ENCODE measurements around the gene HDC. TPM values are rescaled to one million over a fixed set of nuclear protein-coding genes. Genes with fewer than 3 reads are reported as not detected.

HDC gene
- polyA plus RNA-seq, 1 donor (not counting 4 experiments of a cell fraction or from before 2014, with no cell fraction given): not detected

DNA sequence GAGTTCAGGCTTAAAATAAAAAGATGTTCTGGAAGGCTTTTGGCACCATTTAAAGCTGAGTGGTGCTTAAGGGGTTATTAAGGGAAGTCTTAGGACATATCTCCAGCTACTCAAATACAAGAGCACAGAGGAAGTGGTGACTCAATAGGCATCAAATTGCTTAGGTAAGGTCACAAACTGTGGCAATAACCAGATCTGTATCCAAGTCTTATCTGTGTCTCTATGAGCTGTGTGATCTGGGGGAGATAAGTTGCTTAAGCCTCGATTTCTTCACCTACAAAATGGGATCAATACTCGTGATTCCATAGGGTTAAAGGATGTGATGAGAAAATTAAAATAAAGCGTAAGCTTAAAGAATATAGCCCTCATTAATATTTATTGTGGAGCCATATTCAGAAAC is 7.6 kb downstream of the HDC start:
- dilution Hi-C loops (cut with MboI; ENCODE audit: extremely low pct_ligation_motif_present, low sequenced_read_pairs): no loop called here
- H3K9me1 ChIP-seq (ENCODE audit: control insufficient read depth, extremely low read depth, insufficient read depth, low read length): no peaks in the 10 kb centered on the region
- H3K9me3 ChIP-seq (ENCODE audit: control insufficient read depth, low read depth, low read length): no peaks in the 10 kb centered on the region
- H3K27ac ChIP-seq (ENCODE audit: control insufficient read depth, insufficient read depth, low read length): no peak overlapping the region
- no peaks in the 10 kb centered on the region for H4K20me1 ChIP-seq (ENCODE audit: control insufficient read depth, extremely low read depth, insufficient read depth, low read length)
- H3K9ac ChIP-seq (ENCODE audit: control insufficient read depth, extremely low read depth, insufficient read depth, low read length): no peak overlapping the region
- TF ChIP-seq, protein P1, sequence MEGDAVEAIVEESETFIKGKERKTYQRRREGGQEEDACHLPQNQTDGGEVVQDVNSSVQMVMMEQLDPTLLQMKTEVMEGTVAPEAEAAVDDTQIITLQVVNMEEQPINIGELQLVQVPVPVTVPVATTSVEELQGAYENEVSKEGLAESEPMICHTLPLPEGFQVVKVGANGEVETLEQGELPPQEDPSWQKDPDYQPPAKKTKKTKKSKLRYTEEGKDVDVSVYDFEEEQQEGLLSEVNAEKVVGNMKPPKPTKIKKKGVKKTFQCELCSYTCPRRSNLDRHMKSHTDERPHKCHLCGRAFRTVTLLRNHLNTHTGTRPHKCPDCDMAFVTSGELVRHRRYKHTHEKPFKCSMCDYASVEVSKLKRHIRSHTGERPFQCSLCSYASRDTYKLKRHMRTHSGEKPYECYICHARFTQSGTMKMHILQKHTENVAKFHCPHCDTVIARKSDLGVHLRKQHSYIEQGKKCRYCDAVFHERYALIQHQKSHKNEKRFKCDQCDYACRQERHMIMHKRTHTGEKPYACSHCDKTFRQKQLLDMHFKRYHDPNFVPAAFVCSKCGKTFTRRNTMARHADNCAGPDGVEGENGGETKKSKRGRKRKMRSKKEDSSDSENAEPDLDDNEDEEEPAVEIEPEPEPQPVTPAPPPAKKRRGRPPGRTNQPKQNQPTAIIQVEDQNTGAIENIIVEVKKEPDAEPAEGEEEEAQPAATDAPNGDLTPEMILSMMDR (optimal IDR thresholded peaks at IDR 0.05 in 1 of 3, IDR thresholded peaks at IDR 0.05 in 1 of 3, conservative IDR thresholded peaks at IDR 0.05 in 1 of 3; ENCODE audit: extremely low read depth in 1 of 3, insufficient read depth in 2 of 3, low read length in 3 of 3): no peak
- no peak for TF ChIP-seq EZH2 (IDR thresholded peaks at IDR 0.05; ENCODE audit: low read length)
- H3K79me2 ChIP-seq (ENCODE audit: control insufficient read depth, insufficient read depth, low read length): no peaks in the 10 kb centered on the region
- no peak overlapping the region for H3K4me3 ChIP-seq (ENCODE audit: control insufficient read depth in 2 of 3, extremely low read depth in 1 of 3, insufficient read depth in 2 of 3, low read depth in 1 of 3, low read length in 3 of 3)
- no peak overlapping the region for H3K4me2 ChIP-seq (ENCODE audit: control insufficient read depth, extremely low read depth, insufficient read depth, low read depth, low read length)
- H3K36me3 ChIP-seq (ENCODE audit: control insufficient read depth in 2 of 2, extremely low read depth in 1 of 2, insufficient read depth in 2 of 2, low read length in 2 of 2): no peaks in the 10 kb centered on the region
- no peak for DNase-seq (ENCODE audit: low read depth, low spot score)
- no peak for FAIRE-seq
- no peak overlapping the region for H2AFZ ChIP-seq (ENCODE audit: control insufficient read depth, low read length)
- peaks cover 3% of the 10 kb centered on the region for H3K4me1 ChIP-seq (ENCODE audit: control insufficient read depth, extremely low read depth, insufficient read depth, low read length)
- H3K27me3 ChIP-seq (ENCODE audit: control insufficient read depth, extremely low read depth, insufficient read depth, low read length): no peaks in the 10 kb centered on the region

DNA sequence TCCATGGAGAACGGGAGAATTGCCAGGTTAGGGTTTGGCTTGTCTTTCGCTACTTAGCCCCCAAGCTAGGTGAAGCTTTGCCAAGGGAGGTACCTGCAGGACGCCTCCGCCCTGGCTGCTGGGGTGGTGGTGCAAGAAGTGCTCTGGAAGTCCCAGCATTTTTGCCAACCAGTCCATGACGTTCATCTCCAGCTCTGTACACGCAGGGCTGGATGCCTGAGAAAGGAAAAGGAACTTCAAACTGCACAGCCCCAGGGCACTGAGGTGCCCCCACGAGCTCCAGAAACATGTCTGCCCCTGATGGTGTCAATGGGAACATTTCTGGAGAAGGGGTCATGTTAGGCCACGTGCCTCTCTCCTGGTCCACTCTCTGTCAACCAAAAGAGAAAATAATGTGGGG is 8.2 kb downstream of the HDC start:
- H3K36me3 ChIP-seq (ENCODE audit: control insufficient read depth in 2 of 2, extremely low read depth in 1 of 2, insufficient read depth in 2 of 2, low read length in 2 of 2): no peaks in the 10 kb centered on the region
- no peak overlapping the region for H3K9ac ChIP-seq (ENCODE audit: control insufficient read depth, extremely low read depth, insufficient read depth, low read length)
- no peaks in the 10 kb centered on the region for H3K9me3 ChIP-seq (ENCODE audit: control insufficient read depth, low read depth, low read length)
- H3K27ac ChIP-seq (ENCODE audit: control insufficient read depth, insufficient read depth, low read length): no peak overlapping the region
- no peak overlapping the region for H3K4me3 ChIP-seq (ENCODE audit: control insufficient read depth in 2 of 3, extremely low read depth in 1 of 3, insufficient read depth in 2 of 3, low read depth in 1 of 3, low read length in 3 of 3)
- no peak overlapping the region for H3K4me2 ChIP-seq (ENCODE audit: control insufficient read depth, extremely low read depth, insufficient read depth, low read depth, low read length)
- H3K9me1 ChIP-seq (ENCODE audit: control insufficient read depth, extremely low read depth, insufficient read depth, low read length): no peaks in the 10 kb centered on the region
- no peak for TF ChIP-seq EZH2 (IDR thresholded peaks at IDR 0.05; ENCODE audit: low read length)
- TF ChIP-seq, protein P1 (optimal IDR thresholded peaks at IDR 0.05 in 1 of 3, IDR thresholded peaks at IDR 0.05 in 1 of 3, conservative IDR thresholded peaks at IDR 0.05 in 1 of 3; ENCODE audit: extremely low read depth in 1 of 3, insufficient read depth in 2 of 3, low read length in 3 of 3): no peak
- FAIRE-seq: no peak
- H3K79me2 ChIP-seq (ENCODE audit: control insufficient read depth, insufficient read depth, low read length): no peaks in the 10 kb centered on the region
- no peak for DNase-seq (ENCODE audit: low read depth, low spot score)
- dilution Hi-C loops (cut with MboI; ENCODE audit: extremely low pct_ligation_motif_present, low sequenced_read_pairs): no loop called here
- no peaks in the 10 kb centered on the region for H4K20me1 ChIP-seq (ENCODE audit: control insufficient read depth, extremely low read depth, insufficient read depth, low read length)
- H2AFZ ChIP-seq (ENCODE audit: control insufficient read depth, low read length): no peak overlapping the region
- H3K4me1 ChIP-seq (ENCODE audit: control insufficient read depth, extremely low read depth, insufficient read depth, low read length): peaks cover 3% of the 10 kb centered on the region
- no peaks in the 10 kb centered on the region for H3K27me3 ChIP-seq (ENCODE audit: control insufficient read depth, extremely low read depth, insufficient read depth, low read length)
